GM18502 (cell line): ENCODE measurements around the gene TEAD3.
"Not testable (repeated sequence)": the region's sequence is repeated elsewhere in the genome, so short reads cannot be mapped to it uniquely, and the experiment has no call there.

ENCODE experiments used
- ATAC-seq: cut with Tn5 transposase; IDR thresholded peaks from one replicate; pipeline ENCODE4 v1.9.1; 2021; ENCODE audit warnings: mild to moderate bottlenecking; ENCODE audit not compliant: unreplicated experiment, poor library complexity

TEAD3 gene

DNA sequence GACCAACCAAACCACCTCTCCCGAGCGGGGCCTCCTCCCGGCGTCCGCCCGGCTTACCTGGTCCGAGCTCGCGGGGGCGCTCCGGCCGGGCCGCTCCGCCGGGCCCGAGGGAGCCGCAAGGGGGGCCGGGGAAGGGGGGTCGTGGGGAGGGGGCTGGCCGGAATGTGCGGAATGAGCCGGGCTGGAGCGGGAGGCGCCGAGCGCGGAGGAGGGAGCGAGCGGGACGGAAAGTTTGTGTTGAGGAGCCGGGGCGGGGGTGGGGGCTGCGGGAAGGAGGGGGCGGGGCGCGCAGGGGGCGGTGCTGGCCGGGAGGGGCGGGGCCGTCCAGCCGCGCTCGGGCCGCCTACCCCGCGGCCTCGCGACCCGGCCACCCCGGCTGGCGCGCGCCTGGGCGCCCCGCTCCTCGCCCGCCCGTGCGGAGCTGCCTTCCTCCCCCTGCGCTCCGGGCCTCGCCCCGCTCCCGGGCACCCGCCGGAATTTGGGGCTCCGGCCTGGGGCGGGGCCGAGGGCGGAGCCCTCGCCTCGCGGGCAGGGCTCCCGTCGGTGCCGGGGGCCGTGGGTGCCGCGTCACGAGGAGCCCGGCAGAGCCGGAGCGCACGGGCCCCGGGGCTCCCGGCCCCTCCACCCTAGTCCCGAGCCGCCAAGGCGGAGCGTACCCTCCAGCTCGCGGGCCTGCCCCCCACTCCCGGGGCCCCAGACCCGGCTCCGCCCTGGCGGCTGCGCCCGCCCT is at the start of gene TEAD3:
TSS of gene TEAD3 (minus strand) at position 239 of the 730 bp plus-strand sequence.
- ATAC-seq: peak; percentile 53

DNA sequence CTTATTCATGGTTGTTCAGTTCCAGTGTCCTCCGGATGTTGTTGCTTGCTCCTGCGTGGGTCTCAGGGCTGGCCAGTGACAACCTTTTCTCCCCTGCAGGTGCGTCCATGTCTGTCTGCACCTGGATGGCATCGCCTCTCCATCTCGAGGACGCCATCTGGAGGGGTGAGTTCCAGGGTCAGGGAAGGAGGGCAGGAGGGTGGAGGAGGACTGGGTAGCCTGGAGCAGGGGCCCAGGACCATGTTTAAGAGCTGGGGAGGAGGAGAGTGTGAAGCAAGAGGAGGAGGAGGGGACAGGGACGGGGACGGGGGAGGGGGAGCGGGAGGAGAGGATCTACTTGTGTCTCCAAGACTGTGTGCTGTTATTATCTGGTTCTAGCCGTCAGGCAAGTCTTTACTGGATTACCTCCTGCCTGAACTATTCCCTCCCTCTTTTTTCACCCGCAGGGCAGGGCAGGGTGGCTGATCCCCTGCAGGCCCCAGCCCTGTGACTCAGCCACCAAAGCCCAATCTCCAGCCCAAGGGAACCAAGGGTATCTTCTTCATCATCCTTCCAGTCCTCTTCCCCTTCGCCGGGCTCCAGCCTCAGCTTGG is 48.0 kb upstream of the TEAD3 start:
- ATAC-seq: no peak

DNA sequence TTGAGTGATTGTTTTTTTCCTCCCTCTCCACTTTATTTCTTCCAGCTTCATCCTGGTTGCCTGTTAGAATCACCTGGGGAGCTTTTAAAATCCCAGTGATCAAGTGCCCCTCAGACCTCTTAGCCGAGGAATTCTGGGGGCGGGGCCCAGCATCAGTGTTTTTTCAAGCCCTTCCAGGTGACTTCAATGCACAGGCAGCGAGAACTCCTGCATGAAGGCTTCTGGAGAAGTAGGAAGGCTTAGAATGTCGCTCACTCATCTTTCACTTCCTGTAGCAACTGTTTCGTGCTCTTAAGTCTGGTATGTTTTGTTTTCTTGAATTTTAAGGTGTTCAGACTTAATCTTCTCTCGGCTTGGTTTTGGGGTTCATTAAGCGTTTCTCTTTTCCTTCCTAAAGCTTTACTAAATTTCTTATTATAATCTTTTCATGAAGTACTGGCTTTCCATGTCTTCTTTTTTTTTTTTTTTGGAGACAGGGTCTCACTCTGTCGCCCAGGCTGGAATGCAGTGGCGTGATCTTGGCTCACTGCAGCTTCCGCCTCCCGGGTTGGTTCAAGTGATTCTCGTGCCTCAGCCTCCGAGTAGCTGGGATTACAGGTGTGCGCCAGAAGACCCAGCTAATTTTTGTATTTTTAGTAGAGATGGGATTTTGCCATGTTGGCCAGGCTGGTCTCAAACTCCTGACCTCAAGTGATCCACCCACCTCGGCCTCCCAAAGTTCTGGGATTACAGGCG is 46.7 kb upstream of the TEAD3 start:
- no peak for ATAC-seq

DNA sequence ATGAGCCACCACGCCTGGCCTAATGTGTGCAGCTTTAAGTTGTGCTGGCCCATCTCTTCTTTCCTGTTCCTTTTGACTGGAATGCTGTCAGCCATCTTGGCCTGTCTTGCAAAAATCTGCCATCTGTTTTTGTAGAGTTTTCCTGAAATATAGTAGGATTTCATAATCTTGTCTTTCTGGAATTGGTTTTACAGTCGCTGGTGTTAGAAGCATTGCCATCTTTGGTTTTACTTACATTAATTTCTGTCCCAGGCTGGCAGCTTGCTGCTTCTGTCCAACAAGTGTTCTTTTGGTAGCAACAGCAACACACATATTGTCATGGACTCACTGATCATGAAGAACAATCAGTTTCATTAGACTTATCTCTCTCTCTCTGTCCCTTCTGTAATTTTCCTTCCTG is 45.0 kb upstream of the TEAD3 start:
- ATAC-seq: no peak

DNA sequence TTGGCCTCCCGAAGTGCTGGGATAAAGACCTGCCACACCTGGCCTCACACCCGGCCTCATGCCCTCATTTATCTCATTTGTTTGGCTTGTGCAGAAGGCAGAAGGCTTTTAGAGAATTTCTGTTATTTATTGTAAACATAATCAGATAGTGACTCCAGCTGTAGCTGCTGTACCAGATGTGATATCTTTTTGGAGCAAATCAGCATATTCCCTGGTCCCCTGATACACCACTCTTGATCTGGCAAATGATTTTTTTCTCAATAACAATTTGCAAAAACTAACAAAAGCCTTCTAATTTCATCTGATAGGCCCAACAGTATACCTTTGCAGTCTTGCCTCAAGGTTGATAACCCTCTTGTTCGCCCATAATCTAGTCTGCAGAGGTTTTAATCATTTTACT is 42.3 kb upstream of the TEAD3 start:
- ATAC-seq: no peak

DNA sequence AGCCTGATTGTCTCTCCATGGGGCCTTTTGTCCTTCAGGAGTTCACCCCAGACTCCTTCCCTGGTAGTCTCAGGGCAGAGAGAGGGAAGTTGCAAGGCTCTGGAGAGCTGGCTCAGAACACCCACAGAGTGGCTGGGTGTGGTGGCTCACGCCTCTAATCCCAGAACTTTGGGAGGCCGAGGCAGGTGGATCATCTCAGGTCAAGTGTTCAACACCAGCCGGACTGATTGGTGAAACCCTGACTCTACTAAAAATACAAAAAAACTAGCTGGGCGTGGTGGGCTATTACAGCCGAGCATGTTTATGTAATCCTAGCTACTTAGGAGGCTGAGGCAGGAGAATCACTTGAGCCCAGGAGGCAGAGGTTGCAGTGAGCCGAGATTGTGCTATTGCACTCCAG is 39.0 kb upstream of the TEAD3 start:
- ATAC-seq: not testable (repeated sequence)

DNA sequence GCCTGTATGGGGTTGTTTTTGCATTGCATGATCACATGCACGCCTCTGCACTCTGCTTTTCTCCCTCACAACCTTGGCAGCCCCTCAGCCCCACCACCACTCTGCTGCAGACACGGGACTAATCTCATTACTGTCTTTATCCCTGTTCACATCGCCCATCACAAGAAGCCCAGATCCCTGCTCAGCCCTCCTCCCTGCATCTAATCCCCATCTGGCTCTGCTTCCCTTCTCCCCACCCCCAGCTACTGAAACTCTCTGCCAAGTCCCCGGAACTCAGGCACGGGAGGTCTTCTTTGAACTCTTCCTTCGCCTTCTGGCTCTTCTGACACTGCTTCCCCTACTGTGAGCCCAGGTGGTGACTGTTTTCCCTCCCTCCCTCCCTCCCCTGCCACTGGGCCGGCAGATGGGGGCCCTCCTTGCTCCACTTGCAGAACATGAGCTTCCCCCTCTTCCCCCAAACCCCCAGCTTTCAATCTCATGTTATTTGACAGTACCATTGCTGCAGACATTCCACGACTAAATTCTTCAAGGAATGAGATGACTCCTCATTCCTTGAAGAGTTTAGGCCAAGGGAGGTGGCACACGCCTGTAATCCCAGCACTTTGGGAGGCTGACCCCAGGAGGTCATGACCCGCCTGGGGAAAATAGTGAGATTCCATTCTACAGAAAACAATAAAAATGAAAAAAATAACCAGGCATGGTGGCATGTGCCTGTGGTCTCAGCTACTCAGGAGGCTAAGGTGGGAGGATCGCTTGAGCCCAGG is 37.7 kb upstream of the TEAD3 start:
- no peak for ATAC-seq

DNA sequence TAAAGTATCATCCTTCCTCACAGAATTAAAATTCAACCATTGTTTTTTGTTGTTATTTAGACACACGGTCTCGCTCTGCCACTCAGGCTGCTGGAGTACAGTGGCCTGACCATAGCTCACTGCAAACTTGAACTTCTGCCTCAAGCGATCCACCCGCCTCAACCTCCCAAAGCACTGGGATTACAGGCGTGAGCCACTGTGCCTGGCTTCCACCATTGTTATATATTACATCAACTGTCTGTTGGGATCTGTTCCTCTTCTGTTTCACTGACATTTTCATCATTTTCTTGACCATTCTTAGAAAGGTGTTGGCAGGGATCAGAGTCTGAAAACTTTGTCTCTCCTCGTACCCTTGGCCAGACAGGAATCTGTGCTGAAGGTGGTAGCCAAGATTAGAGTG is 37.1 kb upstream of the TEAD3 start:
- ATAC-seq: no peak

DNA sequence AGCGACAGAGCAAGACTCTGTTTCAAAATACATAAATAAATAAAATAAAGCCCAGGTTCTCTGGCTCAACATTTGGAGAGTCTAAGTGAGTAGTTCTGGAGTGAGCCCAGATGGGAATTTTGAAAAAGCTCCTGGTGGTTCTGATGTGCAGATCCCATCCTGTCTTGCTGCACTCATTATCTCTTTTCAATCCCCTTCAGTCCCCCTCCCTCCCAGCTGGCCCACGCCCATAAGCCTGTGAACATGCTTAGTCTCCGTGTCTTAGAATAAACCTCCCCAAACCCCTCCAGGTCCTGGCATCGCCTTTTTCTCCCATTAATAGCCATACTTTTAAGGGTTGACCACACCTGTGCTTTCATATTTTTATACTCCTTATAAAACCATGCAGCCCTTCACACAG is 35.2 kb upstream of the TEAD3 start:
- ATAC-seq: no peak

DNA sequence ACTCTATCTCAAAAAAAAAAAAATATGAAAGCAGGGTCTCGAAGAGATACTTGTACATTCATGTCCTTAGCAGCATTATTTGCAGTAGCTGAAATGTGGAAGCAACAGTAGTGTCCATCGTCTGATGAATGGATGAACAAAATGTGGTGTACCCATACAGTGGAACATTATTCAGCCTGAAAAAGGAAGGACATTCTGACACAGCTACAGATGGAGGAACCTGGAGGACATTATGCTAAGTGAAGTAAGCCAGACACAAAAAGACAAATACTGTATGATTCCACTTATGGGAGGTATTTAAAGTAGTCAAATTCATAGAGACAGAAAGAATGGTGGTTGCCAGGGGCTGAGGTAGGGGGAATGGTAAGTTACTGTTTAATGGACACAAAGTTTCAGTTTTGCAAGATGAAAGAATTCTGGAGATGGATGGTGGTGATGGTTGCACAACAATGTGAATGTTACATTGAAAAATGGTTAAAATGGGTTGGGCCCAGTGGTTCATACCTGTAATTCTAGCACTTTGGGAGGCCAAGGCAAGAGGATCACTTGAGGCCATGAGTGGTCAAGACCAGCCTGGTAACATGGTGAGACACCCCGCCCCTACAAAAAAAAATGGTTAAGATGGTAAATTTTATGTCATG is 27.6 kb upstream of the TEAD3 start:
- no peak for ATAC-seq

DNA sequence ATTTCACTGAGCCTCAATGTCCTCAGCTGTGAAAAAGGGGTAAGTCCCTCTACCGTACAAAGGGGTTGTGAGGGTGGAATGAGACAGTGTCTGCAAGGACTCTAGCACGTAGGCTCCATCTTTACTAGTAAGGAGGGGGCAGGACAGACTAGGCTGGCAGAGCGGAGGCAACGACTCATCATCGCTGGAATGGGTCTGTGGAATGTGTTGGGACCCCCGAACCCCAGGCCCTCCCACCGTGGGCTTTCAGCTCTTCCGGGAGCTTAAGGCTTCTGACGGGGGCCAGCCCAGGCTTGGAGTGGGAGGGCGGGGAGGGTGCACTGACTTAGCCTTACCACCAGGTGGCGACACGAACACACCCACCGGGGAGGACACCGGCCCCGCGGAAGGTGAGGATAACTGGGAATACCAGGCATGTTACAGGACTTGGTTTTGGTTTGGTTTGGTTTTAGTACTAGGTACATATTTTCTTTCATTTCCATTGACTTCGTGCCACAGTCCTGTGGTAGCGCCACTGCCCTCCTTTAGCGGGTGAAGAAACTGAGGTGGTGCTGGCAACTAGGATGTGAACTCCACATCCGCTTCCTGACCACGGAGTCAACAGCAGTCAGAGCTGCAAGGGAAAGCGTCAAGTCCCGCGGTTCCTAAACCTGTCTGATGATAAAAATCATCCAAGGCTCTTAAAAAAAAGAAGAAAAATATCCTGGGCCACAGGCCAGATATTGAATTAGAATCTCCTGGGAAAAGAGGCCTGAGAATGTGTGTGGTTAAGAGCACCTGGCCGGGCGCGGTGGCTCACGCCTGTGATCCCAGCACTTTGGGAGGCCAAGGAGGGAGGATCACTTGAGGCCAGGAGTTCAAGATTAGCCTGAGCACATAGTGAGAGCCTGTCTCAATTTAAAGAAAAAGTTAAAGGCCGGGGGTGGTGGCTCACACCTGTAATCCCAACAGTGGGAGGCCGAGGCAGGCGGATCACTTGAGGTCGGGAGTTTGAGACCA is 26.1 kb upstream of the TEAD3 start:
- no peak for ATAC-seq

DNA sequence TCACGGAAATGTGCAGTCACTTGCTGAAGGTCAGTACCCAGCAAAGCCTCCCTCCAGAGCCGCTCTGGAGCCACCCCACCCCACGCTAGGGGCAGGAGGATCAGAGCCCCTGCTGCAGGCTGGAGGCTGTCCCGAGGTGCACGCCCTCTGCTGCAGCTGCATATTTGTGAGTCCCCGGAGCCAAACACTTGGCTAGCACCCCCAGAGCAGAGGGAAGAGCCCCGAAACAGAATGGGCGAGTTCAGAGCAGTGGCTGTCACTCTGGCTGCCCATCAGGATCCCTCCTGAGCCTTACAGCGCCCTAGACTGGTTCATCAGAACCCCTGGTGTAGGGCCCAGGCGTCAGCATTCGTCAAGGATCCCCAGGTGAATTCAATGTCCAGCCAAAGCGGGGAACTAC is 25.3 kb upstream of the TEAD3 start:
- ATAC-seq: no peak

DNA sequence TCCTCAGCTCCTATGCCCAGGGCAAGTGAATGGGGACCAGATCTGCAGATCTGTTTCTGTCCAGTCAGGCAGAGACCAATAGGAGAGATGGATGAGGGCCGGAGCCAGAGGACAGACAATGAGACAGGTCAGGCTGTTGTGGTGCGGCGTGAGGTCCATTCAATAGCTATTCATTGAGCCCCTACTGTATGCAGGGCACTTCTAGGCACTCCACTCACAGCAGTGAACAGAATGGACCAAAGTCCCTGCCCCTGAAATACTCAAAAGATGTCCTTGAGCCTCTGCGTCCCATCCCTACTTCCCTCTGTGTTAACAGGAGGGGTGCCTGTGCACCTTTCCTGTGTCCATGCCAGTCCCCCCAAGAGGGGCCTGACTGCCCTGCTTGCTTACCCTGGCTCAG is 24.4 kb upstream of the TEAD3 start:
- no peak for ATAC-seq

DNA sequence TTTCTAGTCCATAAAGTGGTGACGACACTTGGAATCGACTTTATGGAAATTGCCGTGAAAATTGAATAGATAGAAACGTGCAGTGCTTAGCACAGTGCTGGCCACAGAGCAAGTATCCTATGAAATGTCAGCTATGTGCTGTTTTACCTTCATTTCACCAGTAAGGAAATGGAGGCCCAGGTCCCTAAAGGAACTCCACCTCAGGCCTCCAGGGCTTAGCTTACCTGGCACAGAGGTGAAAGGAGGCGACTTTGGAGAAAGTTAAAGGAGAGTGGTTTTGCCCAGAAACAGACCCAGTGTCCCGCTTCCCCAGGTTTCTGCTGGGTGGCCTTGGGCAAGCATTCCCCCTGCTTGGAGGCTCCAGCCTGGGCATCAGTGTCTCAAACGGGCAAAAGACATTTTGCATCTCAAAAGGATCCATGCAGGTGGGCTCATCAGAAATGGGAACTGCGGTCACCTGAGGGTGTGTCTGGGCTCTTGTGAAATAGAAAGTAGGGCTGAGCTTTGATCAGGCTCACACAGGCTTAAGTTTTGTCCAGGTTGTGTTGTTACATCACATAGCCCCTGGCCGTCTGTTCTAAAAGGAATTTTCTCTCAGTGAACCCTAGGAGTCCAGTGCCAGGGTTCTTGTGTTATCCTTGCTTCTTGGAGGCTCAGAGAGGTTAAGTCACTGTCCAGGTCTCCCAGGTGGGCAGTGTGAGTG is 22.6 kb upstream of the TEAD3 start:
- ATAC-seq: no peak

DNA sequence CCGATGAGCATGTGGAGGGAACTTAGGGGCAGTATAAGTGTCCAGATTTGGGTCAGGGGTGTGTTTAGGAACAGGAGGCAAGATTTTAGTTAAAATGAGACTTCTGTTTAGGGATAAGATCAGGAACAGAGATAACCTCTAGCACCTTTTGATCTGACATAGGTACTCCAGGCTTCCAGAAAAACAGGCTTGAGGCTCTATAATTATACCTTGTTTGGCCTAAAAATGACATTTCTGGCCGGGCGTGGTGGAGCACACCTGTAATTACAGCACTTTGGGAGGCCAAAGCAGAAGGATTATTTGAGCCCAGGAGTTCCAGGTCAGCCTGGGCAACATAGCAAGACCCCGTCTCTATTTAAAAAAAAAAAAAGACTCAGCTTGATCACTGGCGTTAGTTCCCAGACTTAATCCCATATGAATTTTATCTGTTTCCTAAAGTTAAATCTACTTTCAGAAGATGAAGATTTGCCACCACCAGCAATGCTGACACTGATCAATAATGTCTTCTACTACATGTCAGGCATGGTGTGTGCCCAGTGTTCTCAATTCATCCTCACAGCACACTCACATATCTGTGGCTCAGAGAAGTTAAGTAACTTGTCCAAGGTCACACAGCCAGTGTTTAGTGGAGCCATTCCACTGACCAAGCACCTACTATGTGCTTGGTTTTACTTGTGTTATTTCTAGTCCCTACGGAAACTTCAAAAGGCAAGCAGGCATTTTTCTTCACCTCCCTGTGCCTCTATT is 21.9 kb upstream of the TEAD3 start:
- no peak for ATAC-seq

DNA sequence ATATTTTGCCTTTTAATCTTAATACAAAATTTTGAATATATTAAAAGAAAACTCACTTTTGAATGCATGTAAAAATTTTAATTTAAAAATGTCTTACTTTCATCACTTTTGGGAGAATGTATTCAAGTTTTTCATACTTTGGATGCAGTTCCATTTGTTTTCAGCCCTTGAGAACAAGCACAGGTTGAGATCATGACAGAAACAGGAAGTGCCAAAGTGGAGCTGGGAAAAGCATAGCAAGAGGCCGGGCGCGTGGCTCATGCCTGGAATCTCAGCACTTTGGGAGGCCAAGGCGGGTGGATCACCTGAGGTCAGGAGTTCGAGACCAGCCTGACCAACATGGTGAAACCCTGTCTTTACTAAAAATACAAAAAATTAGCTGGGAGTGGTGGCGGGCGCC is 21.1 kb upstream of the TEAD3 start:
- not testable (repeated sequence) for ATAC-seq

DNA sequence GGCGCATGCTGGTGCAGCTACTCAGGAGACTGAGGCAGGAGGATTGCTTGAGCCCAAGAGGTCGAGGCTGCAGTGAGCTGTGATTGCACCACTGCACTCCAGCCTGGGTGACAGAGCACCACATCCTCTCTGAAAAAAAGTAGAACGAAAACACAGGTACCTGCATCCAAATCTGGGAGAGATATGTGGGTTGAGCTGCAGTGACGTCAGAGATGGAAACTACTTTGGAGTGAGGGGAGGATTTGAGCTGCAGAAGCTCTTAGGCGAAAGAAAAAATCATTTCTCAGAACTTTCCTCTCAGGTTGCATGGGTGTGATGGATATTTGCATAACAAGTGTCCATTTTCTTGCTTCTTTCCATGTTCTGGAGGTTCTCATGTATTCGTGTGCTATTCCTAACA is 19.8 kb upstream of the TEAD3 start:
- no peak for ATAC-seq

DNA sequence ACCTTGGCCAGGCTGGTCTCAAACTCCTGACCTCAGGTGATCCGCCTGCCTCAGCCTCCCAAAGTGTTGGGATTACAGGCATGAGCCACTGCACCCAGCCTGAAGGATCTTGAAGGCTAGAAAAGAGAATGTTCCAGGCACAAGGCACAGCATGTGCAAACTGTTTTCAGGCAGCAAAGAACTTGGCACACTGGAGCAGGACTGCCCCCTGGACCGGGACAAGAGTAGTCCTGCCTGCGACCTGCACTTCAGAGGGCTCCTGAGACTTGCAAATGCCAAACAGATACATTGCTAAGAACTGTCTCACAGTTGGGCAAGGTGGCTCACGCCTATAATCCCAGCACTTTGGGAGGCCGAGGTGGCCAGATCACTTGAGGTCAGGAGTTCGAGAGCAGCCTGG is 19.1 kb upstream of the TEAD3 start:
- ATAC-seq: not testable (repeated sequence)
